GM19240 (cell line): ENCODE data around the gene PLXNA2.

Source experiments
- DNase-seq: peaks from one replicate; pipeline ENCODE4 v3.0.0; 2011; ENCODE audit warnings: low spot score; ENCODE audit not compliant: insufficient read length

Gene PLXNA2

DNA sequence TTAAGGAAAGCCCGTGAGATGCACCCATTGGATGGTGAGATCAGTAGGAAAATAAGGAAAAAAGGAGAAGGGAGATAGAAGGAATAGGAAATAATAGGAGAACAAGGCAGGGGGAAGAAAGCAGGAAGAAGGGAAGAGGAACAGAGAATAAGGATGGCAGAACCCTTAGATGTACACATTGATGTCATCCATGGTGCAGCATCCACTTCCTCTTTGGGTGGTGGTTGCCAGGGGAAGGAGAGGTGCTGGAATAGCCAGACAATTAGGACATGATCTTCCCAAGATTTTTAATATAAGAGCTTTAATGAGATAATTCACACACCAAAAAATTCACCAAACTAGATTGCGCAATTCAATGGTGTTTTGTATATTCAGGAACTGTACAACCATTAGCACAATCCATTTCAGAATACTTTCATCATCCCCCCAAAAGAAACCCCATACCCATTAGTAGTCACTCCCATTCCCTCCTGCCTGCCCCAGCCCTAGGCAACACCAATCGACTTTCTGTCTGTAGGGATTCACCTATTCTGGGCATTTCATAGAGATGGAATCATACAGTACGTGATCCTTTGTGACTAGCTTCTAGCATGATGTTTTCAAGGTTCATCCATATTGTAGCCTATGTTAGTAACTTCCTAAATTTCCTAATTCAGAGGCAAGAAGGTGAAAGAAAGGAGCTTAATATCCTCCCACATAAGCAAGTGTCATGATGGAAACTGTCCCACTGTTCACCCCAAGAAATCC is 121.4 kb downstream of the PLXNA2 start:
- DNase-seq, result no peak

DNA sequence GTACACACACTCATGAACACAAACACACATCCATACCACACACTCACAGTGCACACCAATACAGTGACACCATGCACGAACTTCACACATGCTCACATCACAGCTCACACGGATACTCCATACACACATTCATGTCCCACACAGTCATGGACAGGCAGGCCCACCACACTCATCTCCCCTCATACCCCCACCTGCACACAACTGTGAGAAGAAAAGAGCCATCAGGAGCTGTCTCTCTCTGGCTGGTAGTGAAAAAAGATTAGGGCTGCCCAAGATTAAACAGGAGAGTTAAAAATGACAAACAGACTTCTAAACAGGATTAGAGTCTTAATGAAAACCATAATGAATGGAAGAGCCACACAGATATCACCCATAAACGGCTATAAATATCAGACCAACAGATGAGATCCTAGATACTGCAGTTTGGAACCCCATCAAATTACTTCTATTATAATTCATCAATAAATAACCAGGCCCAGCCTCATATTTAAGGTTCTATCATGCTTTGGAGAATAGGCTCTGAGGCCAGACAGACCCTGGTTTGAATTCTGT is 122.3 kb downstream of the PLXNA2 start:
- DNase-seq, result no peak

DNA sequence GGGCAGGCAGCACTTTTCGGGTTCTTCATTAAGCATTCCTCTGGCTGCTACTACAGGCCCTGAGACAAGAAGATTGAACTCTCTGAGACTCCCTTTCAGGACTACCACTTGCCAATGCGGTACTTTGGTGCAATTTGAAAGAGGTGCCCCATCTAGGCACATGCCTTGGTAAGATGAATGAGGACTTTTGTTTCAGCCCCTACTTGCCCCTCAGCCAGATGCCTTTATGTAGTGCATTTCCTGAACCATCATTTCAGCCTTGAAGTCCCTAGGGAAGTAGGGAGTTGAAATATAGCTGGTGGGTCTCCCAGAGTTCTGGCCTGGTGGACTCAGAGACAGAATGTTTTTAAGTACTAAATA is 123.8 kb downstream of the PLXNA2 start:
- no peak for DNase-seq

DNA sequence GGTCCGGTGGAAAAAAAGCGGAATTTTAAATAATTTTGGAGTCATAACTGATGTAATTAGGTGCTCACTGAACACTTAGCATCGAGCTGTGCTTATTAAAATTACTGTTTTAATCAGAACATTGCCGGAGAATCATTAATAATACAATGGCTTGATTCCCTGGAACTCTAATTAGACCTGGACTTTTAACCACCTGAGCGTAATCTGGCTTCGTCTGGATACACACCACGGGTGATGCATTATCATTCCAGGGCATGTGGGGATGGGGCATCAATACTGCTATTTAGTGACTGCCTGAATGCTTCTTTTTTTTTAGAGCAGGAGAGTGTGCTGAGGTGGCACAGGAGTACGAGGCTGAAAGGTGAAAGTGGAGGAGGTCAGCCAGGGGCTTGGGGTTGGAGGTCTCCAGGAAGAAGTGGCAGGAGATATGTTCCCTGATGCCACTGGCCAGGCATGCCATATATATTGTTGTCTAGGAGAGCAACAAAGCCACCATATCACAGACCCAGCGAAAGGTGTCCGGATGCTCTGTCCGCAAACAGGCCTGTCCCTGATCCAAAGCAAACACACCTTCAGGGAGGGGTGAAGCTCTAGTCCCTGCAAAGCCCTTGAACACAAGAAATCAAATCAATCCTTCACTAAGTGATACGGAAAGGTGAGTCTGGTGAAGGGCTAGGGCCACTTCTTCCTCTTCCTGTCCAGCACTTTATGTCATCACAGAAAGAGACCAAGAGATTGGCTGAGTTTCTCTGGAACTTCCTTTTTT is 125.2 kb downstream of the PLXNA2 start:
- no peak for DNase-seq

DNA sequence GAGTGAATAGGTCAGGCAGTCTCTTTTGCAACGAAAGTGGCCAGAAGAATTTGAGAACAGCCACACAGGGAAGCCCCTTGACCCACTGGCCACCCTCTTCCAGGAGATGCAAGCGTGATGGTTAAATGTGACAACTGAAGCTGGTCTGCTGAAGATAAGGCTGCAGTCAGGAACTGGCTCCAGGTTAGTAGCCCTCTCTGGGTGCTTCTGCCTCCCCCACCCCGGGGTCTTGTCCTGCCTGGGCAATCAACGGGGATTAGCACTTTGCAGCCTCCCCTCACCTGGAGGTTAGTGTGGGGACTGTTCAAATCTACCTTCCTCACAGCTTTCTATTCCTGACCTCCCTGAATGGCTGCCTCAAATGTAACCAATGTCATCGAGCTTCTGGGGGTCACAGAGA is 125.9 kb downstream of the PLXNA2 start:
- DNase-seq, result no peak

DNA sequence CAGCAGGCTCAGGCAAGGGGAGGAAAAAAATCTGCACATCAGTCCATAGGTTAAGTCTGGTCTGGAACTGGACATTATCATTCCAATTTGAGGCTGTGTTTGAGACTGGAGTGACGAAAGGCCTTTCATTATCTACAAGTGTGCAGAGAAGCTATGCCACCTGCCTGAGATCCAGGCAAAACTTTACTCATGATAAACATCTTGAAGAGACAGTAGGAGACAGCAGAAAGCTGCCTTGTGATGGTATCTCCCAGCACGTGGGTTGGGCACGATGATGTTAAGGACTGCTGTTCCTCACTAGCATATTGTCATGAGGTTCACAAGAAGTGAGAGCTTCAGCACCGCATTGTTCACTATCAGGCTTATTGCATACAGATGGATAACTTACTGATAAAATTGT is 126.4 kb downstream of the PLXNA2 start:
- DNase-seq, result no peak

DNA sequence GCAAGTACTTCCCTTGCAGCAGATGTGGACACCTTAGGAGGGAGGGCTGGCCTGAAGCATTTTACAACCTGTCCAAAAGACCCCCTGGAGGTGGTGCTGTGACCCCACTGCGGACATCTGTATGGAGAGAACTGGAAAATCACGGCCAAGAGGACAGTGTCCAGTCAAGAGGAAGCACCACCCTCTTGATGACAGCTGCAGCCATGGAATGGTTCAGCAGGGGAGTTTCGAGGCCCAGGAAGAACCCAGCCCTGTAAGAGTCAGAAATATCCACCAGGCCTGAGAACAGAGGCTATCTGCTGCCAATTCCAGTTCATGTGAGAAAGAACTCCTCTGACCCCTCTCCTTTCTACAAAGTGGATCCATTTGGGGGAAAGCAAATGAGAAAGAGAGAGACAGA is 126.8 kb downstream of the PLXNA2 start:
- DNase-seq, result no peak

DNA sequence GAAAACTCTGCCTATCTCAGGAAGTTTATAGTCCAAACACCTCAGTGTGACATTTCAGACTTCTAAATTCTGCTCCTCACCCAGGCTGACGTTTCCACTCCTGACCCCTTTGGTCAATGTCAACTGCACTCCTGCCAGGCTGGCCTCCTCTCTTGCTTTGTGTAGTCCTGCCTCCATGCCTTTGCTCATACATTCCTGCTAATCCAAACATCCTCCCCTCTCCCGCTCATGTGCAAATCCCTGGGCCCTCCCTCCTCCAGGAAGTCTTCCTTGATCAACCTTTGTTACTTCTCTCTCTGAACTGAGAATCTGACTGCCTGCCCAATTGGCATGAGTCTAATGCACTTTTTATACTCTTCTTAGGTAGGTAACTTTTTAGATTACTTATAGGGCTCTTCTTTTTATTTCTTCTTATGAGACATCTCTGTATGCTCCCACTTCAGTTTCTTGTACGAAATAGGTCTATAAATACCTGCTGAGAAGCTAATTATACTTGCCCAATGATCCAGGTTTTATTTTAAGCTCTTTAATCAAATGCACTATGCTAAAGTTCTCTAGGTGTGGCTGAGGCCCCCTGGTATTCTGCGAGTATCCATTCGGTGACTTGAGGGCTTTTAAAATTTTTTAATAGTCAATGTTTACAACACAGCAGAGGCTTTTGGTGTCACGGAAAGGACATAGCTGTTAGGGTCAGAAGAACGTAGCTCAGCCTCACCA is 128.1 kb downstream of the PLXNA2 start:
- no peak for DNase-seq

DNA sequence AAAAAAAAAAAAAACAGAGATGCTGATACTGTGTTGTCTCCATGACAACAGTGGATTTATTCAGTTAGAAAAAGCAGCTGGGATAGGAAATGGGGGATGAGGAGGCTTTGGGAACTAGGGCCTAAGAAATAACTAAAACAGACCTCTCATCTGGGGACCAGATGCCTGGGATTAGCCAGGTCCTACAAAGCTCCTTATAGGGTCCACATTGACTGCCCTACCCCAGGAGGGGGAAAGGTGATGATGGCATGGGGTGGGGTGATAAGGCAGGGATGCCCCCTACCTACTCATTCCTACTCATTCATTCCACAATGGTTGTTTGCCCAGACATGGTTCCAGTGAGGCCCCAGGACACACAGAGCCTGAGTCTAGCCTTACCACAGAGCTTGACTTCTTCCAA is 131.2 kb downstream of the PLXNA2 start:
- DNase-seq, result no peak

DNA sequence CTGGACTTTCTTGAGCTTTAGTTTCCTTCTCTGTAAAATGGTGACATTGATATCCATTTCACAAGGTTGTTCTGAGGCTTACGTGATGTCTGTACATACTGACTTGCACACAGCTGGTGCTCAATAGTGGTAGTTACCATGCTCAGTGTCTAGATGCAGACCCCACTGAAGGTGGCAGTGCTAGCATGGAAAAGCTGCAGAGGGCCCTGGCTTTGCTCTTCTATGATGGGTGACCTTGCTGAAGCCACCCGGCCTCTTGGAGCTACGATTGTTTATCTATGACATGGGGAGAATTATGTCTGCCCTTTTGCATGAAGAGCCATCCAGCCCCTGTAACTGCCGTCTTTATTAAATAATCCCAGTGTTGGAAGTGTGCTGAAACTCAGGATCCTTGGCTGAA is 131.8 kb downstream of the PLXNA2 start:
- no peak for DNase-seq

DNA sequence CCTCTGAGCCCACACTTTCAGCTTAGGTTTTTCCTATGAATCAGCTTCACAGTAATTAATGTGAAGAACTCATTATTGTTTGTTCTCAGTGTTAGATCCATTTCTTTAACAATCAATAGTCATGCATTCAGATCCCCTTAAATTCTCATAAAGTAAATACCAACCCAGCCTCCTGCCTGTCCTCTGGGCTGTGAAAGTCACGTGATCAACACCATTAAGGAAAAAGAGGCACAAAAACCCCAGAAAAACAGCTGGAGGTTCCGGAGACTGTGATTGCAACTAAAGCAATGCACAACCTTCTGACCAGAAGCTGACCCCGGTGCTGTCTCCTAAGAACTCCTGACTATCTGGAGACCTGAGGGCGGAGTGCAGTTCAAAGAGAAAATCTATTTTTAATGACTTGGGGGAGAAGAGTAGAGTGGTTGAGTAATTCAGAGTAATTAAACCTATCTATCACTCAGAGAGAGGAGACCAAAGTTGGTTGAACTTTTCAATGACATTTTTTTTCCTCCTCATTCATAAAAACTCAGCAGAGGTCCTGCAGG is 132.5 kb downstream of the PLXNA2 start:
- DNase-seq, result no peak

DNA sequence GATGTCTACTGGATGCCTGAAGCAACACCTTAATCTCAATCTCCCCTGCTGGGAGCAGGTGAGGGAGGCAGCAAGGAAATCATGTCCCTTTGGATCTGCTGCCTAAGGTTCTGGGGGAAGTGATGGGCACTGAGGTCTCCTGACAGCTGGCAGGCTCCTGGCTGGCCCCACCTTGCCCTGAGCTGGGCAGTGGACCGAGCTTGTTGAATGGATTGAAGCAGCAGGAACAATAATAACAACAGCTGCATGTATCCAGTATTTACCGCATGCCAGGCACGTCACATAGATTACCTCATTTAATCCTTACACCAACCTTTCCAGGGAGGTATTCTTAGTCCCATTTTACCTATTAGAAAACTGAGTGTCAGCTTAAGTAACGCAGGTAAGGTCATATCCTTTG is 133.9 kb downstream of the PLXNA2 start:
- DNase-seq, result no peak

DNA sequence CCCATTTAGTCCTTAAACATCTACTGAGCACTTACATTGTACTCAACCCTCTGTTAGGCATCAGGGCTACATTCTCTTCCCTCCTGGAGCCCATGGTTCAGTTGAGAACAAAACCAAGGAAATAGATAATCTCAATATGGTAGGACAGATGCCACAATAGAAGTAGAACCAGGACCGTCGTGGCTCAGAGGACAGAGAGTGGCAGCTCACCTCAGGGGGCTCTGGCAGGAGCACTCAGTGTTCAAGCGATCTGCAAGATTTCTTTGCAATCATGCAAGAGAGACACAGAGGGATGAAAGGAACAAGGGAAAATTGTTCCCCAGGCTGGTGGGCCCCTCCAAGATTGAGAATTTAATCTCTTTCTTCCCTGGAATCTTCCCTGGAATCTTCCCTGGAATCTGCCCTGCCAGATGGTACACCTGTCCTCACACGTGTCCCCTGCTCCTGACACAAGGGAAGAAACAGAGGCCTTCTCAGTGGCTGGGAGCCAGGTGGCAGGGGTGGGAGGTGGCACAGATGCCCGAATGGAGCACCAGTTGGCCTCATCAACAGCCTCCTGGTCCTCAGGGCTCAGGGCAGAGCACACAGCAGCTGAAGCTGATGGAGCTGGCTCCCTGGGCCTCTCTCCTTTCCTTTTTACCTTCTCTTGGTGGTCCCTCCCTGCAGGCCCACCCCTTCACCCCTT is 135.4 kb downstream of the PLXNA2 start:
- no peak for DNase-seq

DNA sequence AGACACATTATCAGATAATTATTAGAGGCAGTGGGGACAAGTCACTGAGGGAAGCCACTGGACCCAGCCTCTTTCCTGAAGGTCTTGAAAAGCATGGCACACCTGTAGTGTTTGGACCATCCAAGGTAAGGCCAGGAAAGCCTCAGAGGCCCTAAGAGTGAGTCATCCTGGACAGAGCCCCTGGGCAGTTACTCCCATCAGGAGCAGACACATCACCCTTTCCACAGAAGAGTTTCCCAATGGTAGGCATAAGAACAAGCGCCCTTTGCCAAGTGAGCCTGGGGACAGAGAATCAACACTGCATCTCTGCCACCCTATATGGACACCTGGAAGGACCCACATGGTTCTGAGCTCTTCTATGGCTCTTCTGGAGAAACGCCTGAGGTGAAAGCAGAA is 136.0 kb downstream of the PLXNA2 start:
- DNase-seq, result no peak

DNA sequence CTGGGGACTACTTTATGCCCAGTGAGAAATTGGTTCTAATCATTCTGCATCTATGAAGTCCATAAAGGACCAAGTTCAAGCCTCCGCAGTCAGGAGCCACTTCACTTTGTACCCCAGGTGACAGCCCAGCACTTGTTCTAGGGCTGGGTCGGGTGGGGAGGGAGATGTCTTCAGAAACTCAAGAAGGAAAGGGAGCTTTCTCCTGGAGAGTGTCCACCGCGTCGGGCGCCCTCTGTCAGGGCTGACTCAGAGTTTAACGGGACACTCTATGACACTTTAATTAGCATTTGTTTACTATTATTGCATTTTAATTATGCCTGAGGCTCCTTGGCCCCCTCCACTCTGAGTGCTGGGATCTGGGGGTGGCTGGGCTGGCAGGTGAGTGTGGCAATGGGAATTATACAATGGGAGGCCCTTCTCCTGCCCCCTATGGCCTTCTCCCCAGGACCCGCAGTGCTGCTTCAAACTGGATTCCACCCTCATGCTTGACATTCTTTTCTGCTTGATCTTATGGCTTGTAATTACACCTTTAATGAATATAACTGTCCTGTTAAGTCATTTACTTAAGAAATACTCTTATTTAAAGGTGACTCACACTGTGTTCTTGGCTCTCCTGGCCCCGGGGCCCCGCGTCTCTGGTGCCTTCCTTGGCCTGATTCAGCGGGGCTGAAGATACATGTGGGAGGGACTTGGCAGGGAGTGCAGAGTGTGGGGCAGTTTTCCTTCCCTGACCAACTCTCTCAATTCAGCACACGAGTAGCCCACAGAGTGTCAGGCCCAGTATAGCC is 136.6 kb downstream of the PLXNA2 start:
- no peak for DNase-seq

DNA sequence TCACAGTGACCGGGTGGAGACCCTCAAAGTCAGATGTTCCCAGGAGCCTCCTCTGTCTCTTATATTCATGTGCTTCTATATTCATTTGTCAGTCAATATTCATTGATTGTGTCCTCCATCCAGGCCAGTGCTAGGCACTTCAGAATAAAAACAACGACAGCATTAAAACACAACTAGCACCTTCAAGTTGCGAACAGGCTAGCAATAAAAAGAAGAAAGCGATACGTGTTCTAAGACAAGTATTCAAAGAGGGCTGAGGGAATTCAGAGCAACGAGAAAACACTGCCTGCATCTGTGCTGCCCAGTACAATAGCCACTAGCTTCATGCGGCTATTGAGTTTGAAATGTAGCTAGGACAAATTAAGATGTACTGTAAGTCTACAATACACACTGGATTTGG is 138.0 kb downstream of the PLXNA2 start:
- no peak for DNase-seq

DNA sequence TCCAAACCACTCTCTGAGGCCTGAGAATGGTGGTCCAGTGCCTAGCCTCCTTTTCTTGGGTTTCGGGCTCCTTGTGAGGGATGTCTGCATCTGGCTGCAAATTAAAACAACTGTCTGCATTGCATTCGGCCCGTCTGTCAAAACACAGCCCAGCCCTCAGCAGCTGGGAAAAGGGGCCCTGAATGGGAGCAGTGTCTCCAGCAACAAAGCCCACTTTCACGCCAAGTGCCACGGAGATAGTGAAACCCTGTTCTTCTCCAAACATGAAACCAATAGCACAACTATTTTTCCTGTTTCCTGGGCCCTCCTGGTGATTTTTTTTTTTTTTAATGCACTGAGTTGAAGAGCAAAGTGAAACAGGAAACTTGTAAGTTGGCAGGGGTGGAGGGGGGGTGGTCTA is 138.4 kb downstream of the PLXNA2 start:
- DNase-seq, result no peak

DNA sequence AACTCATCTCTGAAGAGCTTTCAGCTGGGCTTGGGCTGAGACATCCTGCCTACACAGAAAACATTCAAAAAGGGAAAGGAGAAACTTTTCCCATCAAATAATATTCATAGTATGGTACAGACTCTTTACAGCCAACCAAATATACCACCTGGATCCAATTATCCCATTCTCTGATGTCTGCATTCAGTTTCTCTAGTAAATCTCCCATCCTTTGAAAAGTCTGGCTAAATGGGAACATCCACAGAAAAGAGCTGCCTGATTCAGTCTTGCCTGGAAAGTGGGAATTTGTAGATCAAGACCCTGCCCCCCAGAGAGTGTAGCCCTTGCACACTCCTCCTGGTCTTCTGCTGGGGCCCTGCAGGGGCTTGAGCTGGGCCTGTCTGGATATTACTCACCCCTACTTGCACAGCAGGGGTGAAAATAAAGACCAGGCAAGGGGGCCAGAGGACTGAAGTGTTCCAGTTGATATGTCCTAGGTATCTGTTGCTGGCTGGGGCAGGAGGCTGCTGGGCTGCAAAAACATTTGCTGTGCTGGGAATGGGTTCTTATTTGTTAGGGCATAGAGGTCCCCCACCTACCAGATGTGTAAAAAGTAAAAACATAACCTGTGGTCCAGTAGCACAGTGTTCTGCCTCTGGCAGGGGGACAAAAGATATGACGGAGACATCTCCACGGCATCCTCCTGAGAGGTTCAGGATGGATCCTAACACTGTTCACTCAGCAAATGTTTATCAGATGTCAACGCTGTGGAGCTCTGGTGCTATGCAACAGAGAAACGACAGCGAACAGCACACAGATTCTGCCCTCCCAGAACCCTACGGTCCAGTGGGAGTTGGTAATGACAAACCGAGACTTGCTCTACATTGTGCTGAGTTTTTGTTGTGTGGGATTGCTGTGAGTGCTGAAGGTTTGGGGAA is 140.3 kb downstream of the PLXNA2 start:
- no peak for DNase-seq

DNA sequence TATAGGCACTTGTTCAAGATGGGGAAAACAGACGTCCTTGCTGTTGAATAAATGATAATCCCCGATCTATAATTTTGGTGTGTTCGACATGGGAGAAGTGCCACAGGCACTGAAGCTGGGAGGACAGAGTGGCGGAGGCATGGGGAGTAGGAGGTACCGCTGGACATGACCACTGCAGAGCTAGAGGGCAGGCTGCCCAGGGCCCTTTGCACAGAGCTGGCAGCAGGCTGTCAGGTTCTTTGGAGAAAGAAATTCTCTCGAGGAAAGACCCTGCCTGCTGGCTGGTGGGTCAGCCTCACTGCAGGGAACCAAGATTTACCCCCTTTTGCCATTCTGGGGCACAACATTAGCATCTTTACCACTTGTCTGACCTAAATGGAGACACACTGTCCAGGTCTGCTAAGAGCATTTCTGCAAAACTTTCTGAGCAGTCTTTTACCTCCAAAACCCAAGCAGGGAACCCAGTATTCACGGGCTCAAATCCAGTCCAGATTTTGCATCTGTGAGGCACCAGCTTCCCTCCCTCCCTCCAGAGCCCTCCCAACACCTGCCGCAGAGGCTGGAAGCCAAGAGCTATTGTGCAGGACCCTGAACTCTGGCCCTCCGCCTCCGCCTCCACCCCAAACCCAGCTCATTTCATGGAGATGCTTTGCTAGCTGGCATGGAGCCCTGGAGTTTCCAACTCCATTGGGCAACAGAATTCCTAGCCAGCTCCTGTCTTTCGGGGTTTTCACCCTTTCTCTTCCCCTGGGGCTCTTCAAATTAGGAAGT is 142.3 kb downstream of the PLXNA2 start:
- no peak for DNase-seq
